CD4-positive, alpha-beta T cell treated with Interleukin-1 beta for 1 hour (primary cell): ENCODE measurements around the gene JTB.
A peak's percentile ranks its signal among the peaks of the same experiment; 100 is the strongest.
"Not testable (repeated sequence)": the region's sequence is repeated elsewhere in the genome, so short reads cannot be mapped to it uniquely, and the experiment has no call there.

ENCODE experiments used
- DNase-seq, 2 donors: peaks; one replicate each; pipeline ENCODE4 v3.0.0-alpha.2; 2020 to 2022

JTB gene

GRCh38 chr1:153977250-153978240 is at the start of gene JTB:
Gene JTB, minus strand, starts transcription at chr1:153977674. Its CDS starts 422 bp downstream, at chr1:153977252.
- DNase-seq = peak; percentile 82 to 86

- no peak for DNase-seq
Observed at GRCh38 chr1:154019940-154020339, 42.5 kb upstream of the JTB start.

- DNase-seq = no peak
Observed at GRCh38 chr1:154019269-154019668, 41.8 kb upstream of the JTB start.

- DNase-seq = no peak
Observed at GRCh38 chr1:154014154-154014907, 36.9 kb upstream of the JTB start.

- not testable (repeated sequence) for DNase-seq
Observed at GRCh38 chr1:154012543-154012942, 35.1 kb upstream of the JTB start.

GRCh38 chr1:154012129-154012528 is 34.7 kb upstream of the JTB start:
- no peak for DNase-seq

- DNase-seq = no peak
Observed at GRCh38 chr1:154006136-154006535, 28.7 kb upstream of the JTB start.

- DNase-seq = no peak
Observed at GRCh38 chr1:154000420-154000819, 22.9 kb upstream of the JTB start.

- DNase-seq = not testable (repeated sequence)
Observed at GRCh38 chr1:153996882-153997281, 19.4 kb upstream of the JTB start.

- DNase-seq = no peak
Observed at GRCh38 chr1:153995640-153996039, 18.2 kb upstream of the JTB start.

GRCh38 chr1:153995202-153995601 is 17.7 kb upstream of the JTB start:
- DNase-seq = no peak

- no peak for DNase-seq
Observed at GRCh38 chr1:153991806-153992205, 14.3 kb upstream of the JTB start.

GRCh38 chr1:153991151-153991630 is 13.7 kb upstream of the JTB start:
- DNase-seq = peak in 1 of 2 donors; percentile 30

GRCh38 chr1:153990468-153991150 is 13.1 kb upstream of the JTB start, which contains the start of gene RPS27:
Gene RPS27, plus strand, starts transcription at chr1:153990762. Its CDS starts 35 bp downstream, at chr1:153990797.
- peak; percentile 96 for DNase-seq

- DNase-seq = no peak
Observed at GRCh38 chr1:153987621-153988020, 10.1 kb upstream of the JTB start.

GRCh38 chr1:153985941-153986761 is 8.7 kb upstream of the JTB start, which contains the start of gene RAB13:
Gene RAB13, minus strand, starts transcription at chr1:153986339. Its CDS starts 103 bp downstream, at chr1:153986236.
- no peak for DNase-seq

- peak in 1 of 2 donors; percentile 40 for DNase-seq
Observed at GRCh38 chr1:153985341-153985912, 8.0 kb upstream of the JTB start.

GRCh38 chr1:153984123-153984894 is 6.8 kb upstream of the JTB start:
- DNase-seq = no peak

- not testable (repeated sequence) for DNase-seq
Observed at GRCh38 chr1:153981735-153982134, 4.3 kb upstream of the JTB start.

GRCh38 chr1:153979091-153979490 is 1.6 kb upstream of the JTB start:
- DNase-seq = not testable (repeated sequence)
